CD4-positive, alpha-beta T cell treated with Interleukin-2 at 100 ng/mL for 4 hours (primary cell): ENCODE data around the gene ANKRD55.
"Not testable (repeated sequence)": the region's sequence is repeated elsewhere in the genome, so short reads cannot be mapped to it uniquely, and the experiment has no call there.

Source experiments
- DNase-seq: peaks from one replicate; pipeline ENCODE4 v3.0.0-alpha.2; 2020; ENCODE audit warnings: low spot score

The ANKRD55 gene

DNA sequence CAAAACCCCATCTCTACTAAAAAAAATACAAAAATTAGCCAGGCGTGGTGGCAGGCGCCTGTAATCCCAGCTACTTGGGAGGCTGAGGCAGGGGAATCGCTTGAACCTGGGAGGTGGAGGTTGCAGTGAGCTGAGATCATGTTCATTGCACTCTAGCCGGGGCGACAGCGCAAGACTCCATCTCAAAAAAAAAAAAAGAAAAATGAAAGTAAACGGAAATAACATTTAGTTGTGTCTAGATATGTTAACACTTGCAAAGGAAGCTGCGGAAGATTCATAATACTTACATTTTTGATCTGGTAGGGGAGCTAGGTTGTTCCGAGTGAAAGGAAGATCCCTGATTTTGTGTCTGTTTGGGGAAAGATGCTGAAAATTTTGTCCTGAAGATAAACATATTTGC is 130.9 kb downstream of the ANKRD55 start:
- DNase-seq, result peak; percentile 21

DNA sequence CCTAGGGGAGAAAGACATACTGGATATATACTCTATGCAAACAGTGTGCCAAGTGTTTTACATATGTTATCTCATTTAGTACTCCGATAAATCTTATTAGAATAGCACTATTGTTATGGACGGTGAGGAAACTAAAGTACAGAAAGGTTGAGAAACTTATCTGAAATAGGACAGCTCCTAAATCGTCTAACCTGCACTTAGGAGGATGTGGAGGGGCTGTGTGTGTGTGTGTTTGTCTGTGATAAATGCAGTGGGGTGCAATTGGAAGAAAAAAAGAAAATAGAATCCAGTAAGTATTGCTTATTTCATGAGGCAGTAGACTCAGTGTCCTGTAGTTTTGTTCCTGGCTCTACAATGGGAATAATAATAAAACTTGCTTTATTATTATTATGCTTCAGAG is 131.9 kb downstream of the ANKRD55 start:
- DNase-seq, result no peak

- no peak for DNase-seq
These were observed 132.5 kb downstream of the ANKRD55 start for GRCh38 chr5:56100439-56101176.

GRCh38 chr5:56099346-56099745 is 133.8 kb downstream of the ANKRD55 start:
- DNase-seq, result no peak

- no peak for DNase-seq
These were observed 136.1 kb downstream of the ANKRD55 start for GRCh38 chr5:56097055-56097454.

GRCh38 chr5:56095579-56096102 is 137.5 kb downstream of the ANKRD55 start:
- no peak for DNase-seq

GRCh38 chr5:56094579-56095361 is 138.4 kb downstream of the ANKRD55 start:
- DNase-seq, result peak; percentile 63

DNA sequence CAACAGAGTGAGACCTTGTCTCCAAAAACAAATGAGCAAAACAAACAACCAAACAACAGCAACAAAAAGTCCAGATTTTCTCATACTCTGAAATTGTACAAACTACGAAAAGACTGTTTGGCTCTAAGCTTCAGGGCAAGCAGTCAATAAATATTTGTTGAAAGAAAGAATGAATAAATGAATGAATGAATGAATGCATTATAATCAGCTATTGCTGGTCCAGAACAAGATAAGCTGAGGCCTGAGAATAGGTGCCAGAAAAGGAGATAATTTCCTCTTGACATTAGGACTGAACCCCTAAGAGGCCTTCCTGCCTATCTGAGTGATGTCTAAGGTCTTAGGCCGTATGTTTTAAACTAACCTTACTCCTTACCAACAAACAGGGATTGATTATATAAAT is 139.2 kb downstream of the ANKRD55 start:
- DNase-seq, result no peak

DNA sequence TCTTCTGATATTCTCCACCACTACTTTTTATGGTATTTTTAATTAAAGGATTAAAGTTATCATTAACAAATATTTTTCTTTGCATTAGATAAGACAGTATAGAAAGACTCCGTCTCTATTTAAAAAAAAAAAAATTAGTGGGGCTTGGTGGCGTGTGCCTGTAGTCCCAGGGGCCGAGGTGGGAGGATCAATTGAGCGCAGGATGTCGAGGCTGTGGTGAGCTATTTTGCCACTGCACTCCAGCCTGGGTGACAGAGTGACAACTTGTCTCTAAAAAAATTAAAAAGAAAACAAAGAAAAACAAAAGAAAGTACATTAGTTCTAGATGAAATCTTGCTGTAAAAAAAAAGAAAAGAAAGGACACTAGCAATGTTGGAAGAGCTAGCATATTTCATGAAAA is 141.0 kb downstream of the ANKRD55 start:
- no peak for DNase-seq

GRCh38 chr5:56091664-56092063 is 141.5 kb downstream of the ANKRD55 start:
- DNase-seq, result no peak

DNA sequence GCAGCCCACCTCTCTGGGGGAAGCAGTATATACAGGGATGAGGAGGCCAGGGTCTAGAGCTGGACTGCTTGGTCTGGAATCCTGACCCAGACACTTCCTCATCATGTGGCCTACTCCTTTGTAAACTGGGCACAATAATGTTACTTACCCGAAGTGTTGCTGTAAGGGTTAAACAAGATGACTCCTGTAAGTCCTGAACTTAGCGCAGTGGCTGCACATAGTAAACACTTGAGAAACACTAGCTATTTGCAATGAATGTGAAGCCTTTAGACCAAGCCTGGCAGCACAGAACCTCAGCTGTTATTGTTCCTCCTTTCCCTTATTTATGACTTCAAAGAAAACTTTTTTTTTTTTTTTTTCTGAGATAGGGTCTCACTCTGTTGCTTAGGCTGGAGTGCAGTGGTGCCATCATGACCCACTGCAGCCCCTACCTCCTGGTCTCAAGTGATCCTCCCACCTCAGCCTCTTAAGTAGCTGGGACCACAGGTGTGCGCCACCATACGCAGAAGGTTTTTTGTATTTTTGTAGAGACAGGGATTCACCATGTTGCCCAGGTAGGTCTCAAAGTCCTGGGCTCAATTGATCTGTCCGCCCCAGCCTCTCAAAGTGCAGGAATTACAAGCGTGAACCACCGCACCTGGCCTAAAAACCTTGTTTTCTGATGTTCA is 142.2 kb downstream of the ANKRD55 start:
- no peak for DNase-seq

DNA sequence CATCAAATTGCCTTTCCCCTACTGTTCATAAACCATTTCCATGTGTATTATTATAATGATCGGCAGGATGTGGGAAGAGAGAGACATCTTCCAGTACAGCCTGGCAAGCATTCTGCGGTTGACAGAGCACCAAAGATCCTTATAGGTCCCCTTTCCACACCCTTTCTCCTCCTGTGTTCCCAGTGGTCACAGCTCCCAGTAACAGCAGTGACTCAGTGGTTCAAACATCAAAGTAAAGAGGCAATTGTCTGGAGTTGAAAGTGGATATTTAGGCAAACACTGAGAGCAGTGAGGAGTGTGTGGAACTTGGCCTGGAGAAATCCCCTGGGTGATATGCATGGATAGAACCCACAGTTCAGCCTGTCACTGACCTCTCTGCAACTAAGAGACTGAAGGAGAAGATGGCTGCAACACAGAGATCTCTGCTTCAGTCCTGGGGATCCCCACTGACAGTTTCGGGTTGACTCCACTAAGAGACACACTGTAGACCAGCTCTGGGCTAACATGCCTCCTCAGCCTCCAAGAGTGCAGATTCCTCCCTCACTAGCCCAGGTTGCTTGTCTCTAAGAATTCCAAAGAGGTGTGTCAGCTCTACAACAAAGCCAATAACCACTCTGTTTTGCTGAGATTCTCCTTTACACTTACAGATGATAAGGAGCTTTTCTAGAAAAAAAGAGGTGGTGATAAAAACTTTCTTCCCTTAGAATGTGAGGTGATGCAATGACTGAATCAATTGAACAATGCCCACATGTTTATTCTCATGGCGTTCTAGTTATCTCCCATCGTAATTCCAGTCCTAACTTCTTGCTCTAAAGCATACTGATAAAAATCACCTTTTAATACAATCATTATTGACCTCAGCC is 143.9 kb downstream of the ANKRD55 start:
- DNase-seq, result no peak

DNA sequence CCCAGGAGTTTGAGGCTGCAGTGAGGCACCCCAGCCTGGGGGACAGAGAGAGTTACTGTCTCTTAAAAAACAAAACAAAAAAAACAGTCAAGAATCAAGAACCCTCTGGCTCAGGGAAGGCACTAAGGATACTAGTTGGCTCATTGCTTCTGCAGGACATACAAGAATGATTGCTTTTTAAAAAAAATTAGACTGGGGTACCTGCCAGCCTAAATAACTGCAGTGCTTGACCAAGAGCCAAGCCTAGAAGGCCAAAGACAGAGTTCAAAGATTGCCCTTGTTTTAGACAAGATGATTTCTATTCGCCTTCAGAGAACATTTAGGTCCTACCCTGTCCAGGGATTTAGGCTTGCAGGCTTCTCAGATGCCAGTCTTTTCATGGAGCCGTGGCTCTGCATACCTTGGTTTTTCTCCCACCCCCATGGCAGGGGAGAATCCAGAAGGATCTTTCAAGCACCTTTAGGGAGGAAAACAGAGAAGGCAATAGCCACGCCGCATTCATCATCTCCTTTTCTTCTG is 144.6 kb downstream of the ANKRD55 start:
- DNase-seq, result no peak

DNA sequence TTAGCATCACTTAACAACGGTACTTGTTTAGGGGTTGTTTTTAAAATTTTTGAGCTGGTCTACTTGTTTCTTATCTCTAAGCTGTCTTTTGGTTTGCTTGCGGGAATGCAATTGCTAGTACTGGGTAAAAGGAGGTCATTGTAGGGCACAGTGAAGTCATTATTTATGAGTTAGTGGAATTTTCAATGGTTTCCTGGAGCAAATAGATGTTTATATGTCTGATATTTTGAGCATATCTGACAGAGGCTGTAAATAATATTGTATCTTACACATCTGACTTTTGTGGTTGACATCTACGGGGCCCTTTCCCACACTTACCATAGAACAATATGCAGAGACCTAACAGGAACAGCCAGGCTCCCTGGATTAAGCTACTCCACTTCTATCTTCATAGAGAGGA is 147.9 kb downstream of the ANKRD55 start:
- no peak for DNase-seq

DNA sequence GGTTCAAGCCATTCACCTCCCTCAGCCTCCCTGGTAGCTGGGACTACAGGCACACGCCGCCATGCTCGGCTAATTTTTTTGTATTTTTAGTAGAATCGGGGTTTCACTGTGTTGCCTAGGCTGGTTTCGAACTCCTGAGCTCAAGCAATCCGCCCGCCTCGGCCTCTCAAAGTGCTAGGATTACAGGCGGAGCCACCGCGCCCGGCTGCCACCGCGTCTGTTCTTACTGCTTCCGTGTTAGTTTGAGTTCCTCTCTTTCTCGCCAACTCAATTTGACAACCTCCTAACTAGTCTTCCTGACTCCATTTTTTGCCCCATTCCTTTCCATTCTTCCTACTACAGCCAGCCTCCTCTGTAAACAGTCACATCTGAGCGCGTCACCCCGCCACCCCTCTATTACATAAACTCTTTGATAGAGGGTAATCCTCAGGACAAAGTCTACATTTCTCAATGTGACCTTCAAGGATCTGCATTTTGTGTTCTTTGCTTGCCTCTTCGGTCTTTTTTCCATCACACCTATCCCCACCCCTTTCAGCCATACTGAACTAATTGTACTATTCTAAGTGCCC is 149.8 kb downstream of the ANKRD55 start:
- DNase-seq, result no peak

DNA sequence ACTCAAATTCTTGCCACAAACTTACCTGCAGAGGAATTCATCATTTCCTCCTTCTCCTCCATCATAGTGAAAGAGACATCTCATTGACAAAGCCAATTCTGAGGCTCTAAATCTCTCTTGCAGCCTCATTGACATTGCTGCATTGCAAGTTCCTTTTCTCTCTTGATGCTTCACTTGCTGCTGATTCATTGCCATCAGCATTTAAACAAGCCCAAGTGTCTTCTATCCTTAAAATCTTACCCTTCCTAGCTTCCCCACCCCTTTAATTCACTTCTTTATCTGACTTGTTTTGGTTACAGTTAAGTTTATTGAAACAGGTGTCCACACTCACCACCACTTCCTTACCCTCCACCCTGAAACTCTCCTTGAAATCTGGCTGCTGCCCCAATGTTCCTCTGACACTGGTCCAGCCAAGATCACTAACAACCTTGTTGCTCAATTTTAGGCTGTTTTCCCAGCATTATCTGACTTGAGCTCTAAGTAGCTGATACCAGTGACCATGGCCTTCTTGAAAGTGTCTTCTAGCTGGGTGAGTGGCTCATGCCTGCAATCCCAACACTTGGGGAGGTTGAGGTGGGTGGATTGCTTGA is 152.0 kb downstream of the ANKRD55 start:
- peak; percentile 43 for DNase-seq

DNA sequence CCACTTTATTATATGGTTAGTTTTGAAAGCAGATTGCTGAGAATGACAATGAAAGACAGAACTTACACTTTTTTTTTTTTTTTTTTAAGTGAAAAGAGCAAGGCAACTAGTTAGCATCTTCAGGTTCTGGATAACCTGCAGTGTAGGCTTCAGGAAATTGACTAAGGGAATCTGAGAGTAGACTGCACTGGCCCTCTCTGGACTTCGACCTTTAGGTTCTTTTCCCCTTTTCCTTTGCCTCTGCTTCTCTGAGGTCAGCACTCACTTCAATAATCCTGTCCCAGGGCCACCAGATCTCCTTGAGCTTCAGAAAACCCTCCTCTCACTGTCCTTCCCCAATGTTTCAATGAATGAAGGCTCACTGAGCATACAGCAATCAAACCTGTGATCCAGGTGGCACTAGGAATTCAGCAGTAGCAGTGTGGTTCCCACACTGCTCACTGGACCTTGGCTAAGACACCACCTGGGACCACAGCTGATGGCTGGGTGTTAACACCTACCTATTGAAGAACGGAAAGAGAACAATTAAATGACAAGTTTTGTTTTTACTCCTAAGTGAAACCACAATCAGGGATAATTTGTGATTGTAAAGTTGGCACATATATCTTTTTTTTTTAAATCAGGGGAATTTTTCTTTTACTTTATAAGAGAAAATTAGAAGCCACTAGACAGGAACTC is 152.6 kb downstream of the ANKRD55 start:
- no peak for DNase-seq

DNA sequence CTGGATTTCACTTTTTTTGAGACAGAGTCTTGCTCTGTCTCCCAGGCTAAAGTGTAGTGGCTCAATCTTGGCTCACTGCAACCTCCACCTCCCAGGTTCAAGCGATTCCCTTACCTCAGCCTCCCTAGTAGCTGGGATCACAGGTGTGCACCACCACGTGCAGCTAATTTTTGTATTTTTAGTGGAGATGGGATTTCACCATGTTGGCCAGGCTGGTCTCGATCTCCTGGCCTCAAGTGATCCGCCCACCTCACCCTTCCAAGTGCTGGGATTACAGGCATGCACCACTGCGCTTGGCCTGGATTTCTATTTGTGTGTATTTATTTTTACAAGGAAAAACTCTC is 154.0 kb downstream of the ANKRD55 start:
- DNase-seq, result not testable (repeated sequence)

DNA sequence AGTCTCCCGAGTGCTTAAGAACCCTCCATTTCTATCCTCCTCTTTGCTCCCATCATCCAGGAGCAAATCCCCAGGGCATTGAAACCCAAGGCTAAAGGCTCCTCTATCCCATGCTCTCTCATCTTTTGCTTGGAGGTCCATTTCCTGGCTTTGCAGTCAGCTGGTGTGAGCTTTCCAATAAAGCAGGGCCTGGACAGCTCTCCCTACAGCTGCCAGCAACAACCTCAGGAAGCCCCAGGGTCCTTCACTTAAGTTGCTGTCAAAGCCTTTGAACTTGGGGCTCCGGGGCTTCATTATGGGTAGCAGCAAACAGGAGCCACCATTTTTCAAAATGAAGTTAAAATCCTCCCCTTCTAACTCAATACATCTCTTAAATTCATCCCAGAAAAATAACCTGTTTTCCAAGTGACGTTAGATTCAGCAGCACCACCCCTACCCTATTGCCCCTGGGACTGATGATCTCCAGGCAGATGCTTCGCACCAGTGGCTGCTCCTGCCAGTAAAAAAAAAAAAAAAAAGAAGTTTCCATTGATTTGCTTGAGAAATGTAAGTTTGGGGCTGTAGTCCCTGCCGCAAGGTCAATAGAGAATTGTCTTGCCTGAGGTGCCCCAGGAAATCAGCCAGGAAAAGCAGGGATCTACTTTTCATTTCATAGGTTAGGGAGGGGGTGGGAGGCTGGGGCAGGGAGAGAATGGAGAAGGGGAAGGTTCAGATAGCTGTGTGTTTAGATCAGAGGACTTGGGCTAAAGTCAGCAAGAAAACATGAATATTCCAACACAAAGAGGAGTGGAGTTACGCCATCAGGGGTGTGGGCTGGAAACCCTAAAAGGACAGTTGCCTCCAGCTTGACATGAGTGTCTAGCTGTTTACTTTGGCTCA is 154.6 kb downstream of the ANKRD55 start:
- DNase-seq, result no peak
